ENCODE data around the gene CDC42EP2. TPM values are rescaled to one million over a fixed set of nuclear protein-coding genes. Genes with fewer than 3 reads are reported as not detected.

CDC42EP2 gene
- 2.8 and 4.2 TPM in 2 replicates for polyA plus RNA-seq

DNA sequence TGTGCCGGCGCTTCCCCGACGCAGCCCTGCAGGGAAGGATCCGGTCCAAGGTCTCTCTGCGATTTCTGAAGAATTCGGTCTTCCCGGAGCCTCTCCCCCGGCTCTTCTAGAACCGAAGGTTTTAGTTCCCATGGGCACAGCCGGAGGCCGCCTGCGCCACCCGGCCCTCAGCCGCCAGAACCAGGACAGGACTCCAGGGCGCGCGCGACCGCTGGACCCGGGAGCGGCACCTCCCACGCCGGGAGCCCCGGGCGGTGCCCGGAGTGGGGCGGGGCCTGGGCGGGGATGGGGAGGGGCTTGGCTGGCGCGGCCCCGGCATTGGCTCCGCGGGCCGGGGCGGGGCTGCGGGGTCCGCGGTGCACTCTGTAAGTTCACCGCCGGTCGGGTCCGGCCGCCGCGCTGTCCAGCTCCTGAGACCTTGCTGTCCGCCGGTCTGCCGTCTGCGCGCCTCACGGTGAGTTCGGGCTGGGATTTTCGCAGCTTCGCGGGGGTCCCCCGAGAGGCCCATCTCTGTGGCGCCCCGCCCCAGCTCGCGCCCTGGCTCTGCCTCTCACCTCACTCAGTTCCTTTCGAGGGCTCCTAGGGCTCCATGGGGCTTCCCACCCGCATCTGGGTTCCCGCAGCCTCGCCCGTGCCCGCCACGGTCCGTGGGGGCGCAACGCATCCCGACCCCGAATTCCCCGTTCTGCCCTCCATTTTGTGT is at the start of gene CDC42EP2:
CDC42EP2 (plus strand) TSS at position 366 of the 703 bp plus-strand sequence. CDS start 6,033 bp downstream, outside the sequence.

GRCh38 chr11:65354265-65355012 is 39.8 kb downstream of the CDC42EP2 start, which contains the start of gene TIGD3:
TSS of gene TIGD3 (plus strand) at chr11:65354751. CDS start at chr11:65355809, 1,058 bp downstream.

Other genes starting within 250 kb of the CDC42EP2 start
- gene CDCA5, start 230.8 kb upstream of the CDC42EP2 start, polyA plus RNA-seq = 0.29 and 1.8 TPM in 2 replicates
- 11.0 and 14.9 TPM in 2 replicates for gene ZFPL1, start 230.6 kb upstream of the CDC42EP2 start, polyA plus RNA-seq
- gene VPS51, start 218.7 kb upstream of the CDC42EP2 start, polyA plus RNA-seq = 15.7 and 25.0 TPM in 2 replicates
- gene TM7SF2, start 203.0 kb upstream of the CDC42EP2 start, polyA plus RNA-seq = 17.1 and 28.2 TPM in 2 replicates
- gene ZNHIT2, start 197.2 kb upstream of the CDC42EP2 start, polyA plus RNA-seq = 0.19 and 1.9 TPM in 2 replicates
- 384 and 510 TPM in 2 replicates for gene FAU, start 192.7 kb upstream of the CDC42EP2 start, polyA plus RNA-seq
- gene MRPL49, start 192.5 kb upstream of the CDC42EP2 start, polyA plus RNA-seq = 8.6 and 13.7 TPM in 2 replicates
- gene SYVN1, start 180.3 kb upstream of the CDC42EP2 start, polyA plus RNA-seq = 24.2 and 35.0 TPM in 2 replicates
- not detected in 2 replicates for gene SPDYC, start 144.6 kb upstream of the CDC42EP2 start, polyA plus RNA-seq
- 4.1 and 6.8 TPM in 2 replicates for gene CAPN1, start 132.9 kb upstream of the CDC42EP2 start, polyA plus RNA-seq
- 1.6 and 4.8 TPM in 2 replicates for gene POLA2, start 52.9 kb upstream of the CDC42EP2 start, polyA plus RNA-seq
- 19.0 and 20.5 TPM in 2 replicates for gene DPF2, start 19.0 kb downstream of the CDC42EP2 start, polyA plus RNA-seq
- gene TIGD3, start 39.9 kb downstream of the CDC42EP2 start, polyA plus RNA-seq = 1.7 and 1.8 TPM in 2 replicates
- gene SLC25A45, start 67.8 kb downstream of the CDC42EP2 start, polyA plus RNA-seq = 0.51 TPM in 1 of 2 replicates, not detected in the other
- gene FRMD8, start 71.8 kb downstream of the CDC42EP2 start, polyA plus RNA-seq = 2.2 and 2.6 TPM in 2 replicates
- gene NEAT1, start 107.9 kb downstream of the CDC42EP2 start, polyA plus RNA-seq = 65.7 and 70.6 TPM in 2 replicates
- 70,295 and 74,607 TPM in 2 replicates for gene MALAT1, start 184.2 kb downstream of the CDC42EP2 start, polyA plus RNA-seq
- gene SCYL1, start 210.2 kb downstream of the CDC42EP2 start, polyA plus RNA-seq = 17.9 and 24.7 TPM in 2 replicates
- 0.57 and 1.3 TPM in 2 replicates for gene LTBP3, start 243.5 kb downstream of the CDC42EP2 start, polyA plus RNA-seq